ENCODE data around the gene PSD. TPM values are rescaled to one million over a fixed set of nuclear protein-coding genes. Genes with fewer than 3 reads are reported as not detected.

The PSD gene
- total and polyA plus RNA-seq, 4 donors, result 32.7 to 151 (median 85.7) TPM

DNA sequence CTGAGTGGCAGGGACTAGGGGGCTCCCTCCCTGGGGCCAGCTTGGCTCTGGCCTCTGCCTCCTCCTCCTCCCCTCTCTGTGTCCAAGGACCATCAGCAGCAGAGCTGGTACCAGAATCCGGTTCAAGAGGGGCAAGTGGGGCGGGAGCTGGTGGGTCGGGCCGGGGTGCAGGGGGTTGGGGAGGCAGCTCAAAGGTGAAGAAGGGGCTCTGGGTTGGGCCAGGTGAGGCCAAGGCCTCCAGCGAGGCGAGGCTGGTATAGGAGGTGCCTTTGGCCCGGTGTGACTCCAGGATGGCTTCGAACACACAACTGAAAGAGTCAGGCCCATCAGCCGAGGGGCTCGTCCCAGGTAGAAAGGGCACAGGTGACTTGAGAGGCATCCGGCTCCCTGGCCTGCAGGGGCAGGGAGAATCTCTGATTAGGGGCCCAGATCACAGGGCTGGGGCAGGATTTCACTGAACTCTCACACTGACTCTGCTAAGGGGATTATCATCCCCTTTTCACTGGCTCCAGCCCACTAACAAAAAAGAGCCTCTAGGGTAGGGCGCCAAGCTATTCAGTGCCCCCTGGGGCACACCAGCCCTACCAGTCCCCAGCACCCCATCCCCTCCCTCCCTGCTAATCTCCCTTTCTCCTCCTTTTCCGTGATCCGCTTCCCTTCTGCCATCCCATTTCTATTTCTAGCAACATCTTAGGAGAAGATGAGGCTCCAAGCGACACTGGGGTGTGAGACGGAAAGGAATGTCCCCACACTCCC, 4.6 kb downstream of the PSD start:
- no peak overlapping the region for H3K4me3 ChIP-seq (ENCODE audit: low read depth, low read length)
- H3K36me3 ChIP-seq (ENCODE audit: control insufficient read depth, insufficient read depth, low read length), result peaks cover 40% of the 10 kb centered on the region
- peaks cover 73% of the 10 kb centered on the region for H3K4me1 ChIP-seq (ENCODE audit: control insufficient read depth, insufficient read depth, low read length)
- H3K27ac ChIP-seq (ENCODE audit: low read depth, low read length), result no peak overlapping the region
- no peaks in the 10 kb centered on the region for H3K9me3 ChIP-seq (ENCODE audit: control insufficient read depth, insufficient read depth, low read length)
- 75% methylated on average over 16 of the region's 16 CpGs for WGBS (ENCODE audit: insufficient coverage)
- peaks cover 10% of the 10 kb centered on the region for H3K27me3 ChIP-seq (ENCODE audit: control insufficient read depth, insufficient read depth, low read length)
- no peak for DNase-seq (ENCODE audit: low read depth in 4 of 6, low spot score in 6 of 6)

DNA sequence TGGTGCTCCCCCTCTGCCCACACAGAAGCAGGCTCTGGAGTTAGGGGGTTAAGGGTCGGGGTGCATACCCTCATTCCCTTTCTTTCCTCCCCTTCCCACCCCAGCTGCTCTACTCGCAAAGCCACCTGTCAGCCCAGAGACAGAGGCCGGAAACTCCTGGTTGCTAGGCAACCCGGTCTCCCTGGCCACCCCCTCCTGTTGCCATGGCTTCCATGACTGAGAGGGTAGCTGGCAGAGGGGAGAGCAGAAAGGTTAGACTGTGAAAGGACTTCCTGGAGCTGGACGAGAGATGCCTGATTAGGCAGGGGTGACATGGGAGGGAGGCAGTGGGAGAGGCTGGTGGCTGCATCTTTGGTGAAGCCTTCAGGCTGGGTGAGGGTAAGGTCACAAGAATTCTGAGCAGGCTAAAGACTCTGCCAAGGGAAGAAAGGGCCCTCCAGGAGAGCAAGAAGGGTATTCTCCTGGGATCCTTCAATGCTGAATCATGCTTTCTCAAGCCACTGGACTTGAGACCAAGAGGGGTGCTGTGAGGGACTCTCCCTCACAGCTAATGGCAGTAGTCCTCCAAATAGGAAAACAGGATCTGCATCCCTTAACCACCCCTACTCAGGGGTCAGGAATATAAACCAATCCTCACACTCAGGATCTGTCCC, 5.4 kb downstream of the PSD start:
- 2% methylated on average over 3 of the region's 5 CpGs for WGBS (ENCODE audit: insufficient coverage)
- H3K36me3 ChIP-seq (ENCODE audit: control insufficient read depth, insufficient read depth, low read length), result peaks cover 40% of the 10 kb centered on the region
- H3K27ac ChIP-seq (ENCODE audit: low read depth, low read length), result peak overlapping the region; percentile 42
- peak in 2 of 6 donors; percentile 70 to 89 for DNase-seq (ENCODE audit: low read depth in 4 of 6, low spot score in 6 of 6)
- H3K4me1 ChIP-seq (ENCODE audit: control insufficient read depth, insufficient read depth, low read length), result peaks cover 70% of the 10 kb centered on the region
- no peak overlapping the region for H3K4me3 ChIP-seq (ENCODE audit: low read depth, low read length)
- no peaks in the 10 kb centered on the region for H3K9me3 ChIP-seq (ENCODE audit: control insufficient read depth, insufficient read depth, low read length)
- H3K27me3 ChIP-seq (ENCODE audit: control insufficient read depth, insufficient read depth, low read length), result peaks cover 7% of the 10 kb centered on the region

DNA sequence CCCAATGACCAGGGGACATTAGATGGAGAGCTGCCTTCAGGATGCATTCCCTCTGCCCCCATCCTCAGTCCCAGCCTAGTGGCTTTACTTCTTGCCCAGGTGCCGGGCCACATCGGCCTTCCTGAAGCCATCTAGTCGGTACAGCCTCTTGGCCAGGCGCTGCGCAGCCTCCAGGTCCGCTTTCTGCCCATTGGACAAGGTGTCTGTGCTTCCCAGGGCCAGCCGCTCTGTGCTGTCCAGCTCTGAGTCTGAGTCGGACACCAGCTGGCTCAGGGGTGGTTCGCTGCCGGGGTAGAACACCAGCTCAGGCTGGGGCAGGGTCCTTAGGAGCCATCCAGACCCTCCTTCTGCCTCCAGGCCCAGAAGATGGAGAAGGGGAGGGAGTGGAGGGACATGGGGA, 6.3 kb downstream of the PSD start:
- no peak for DNase-seq (ENCODE audit: low read depth in 4 of 6, low spot score in 6 of 6)
- peak overlapping the region; percentile 42 for H3K27ac ChIP-seq (ENCODE audit: low read depth, low read length)
- 91% methylated on average over 8 of the region's 10 CpGs for WGBS (ENCODE audit: insufficient coverage)

DNA sequence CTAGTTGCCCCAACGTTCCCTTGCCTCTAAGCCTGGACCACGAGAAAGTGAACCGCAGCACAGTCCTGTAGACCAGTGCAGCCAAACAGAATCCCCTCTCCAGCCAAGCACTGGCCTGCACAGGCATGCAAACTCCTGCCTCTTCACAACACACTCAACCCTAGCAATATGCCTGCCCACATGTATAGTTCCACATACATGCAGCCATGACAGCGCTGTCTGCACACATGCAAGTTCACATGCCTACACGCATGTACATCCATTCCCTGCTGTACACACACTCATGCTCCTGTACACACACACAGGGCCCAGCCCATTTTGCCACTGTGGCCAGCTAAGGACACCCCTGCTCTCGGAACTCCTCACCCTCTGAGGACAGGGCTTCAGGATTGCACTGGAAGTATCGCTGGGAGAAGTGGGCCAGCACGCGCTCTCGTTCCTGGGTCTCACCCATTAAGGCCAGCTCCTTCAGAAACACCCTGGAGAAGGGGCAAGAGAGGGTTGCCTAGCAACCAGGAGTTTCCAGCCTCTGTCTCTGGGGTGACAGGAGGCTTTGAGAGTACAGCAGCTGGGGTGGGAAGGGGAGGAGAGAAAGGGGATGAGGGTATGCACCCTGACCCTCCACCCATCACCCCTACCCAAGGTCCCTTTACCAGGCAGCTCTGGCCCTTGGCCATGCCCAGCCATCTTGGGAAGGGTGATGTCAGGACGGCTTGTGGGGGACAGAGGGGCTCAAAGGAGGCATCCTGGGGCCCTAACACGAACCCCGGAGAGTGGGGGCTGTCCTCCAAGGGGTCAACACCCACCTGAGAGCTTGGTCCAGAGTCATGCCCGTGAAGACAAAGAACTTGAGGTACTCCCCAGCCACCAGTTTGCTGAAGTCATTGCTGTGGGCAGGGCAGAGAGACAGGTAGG, 7.0 kb downstream of the PSD start:
- 65% methylated on average over 14 of the region's 14 CpGs for WGBS (ENCODE audit: insufficient coverage)
- H3K27me3 ChIP-seq (ENCODE audit: control insufficient read depth, insufficient read depth, low read length), result peaks cover 7% of the 10 kb centered on the region
- no peak for DNase-seq (ENCODE audit: low read depth in 4 of 6, low spot score in 6 of 6)

More for the DNA sequence above, 6.3 kb downstream of the PSD start:
- Histone ChIP-seq H3K9me3 (ENCODE audit: control insufficient read depth, insufficient read depth, low read length) (no peaks in the 10 kb centered on the region), H3K4me1 (ENCODE audit: control insufficient read depth, insufficient read depth, low read length) (peaks cover 73% of the 10 kb centered on the region), H3K4me3 (ENCODE audit: low read depth, low read length) (no peak overlapping the region), H3K27me3 (ENCODE audit: control insufficient read depth, insufficient read depth, low read length) (peaks cover 7% of the 10 kb centered on the region), H3K36me3 (ENCODE audit: control insufficient read depth, insufficient read depth, low read length) (peaks cover 40% of the 10 kb centered on the region)

DNA sequence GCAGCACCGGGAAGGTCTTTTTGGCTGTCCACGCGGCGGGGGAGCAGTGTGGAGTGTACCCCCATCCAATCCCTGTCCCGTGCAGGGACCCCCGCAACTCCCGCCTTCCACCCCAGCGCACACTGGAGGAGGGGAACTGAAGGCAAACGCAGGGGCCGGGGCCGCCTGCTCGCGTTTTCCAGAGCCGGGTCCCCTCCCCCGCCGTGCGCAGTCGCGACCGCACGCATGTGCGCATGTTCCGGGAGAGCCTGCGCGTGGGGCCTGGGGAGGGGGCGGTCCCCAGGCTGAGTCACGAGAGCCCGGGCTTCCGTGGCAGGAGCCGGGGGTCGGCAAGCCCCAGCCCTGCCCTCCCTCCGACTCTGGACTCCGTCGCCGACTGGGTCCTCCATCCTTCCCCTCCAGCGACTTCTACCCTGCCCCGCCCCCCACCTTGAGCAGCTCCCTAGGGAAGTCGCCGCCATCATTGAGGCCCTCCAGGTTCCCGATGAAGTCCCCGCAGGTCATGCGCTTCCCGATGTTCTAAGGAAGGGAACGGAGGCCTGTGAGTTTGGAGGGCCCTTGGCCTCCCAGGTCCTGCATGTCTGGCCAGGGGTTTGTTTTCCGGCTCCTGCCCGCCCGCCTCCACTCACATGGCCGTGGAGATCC, 8.0 kb downstream of the PSD start:
- Histone ChIP-seq H3K4me3 (ENCODE audit: low read depth, low read length) (peak overlapping the region; percentile 51), H3K9me3 (ENCODE audit: control insufficient read depth, insufficient read depth, low read length) (no peaks in the 10 kb centered on the region), H3K27ac (ENCODE audit: low read depth, low read length) (peak overlapping the region; percentile 79), H3K4me1 (ENCODE audit: control insufficient read depth, insufficient read depth, low read length) (peaks cover 66% of the 10 kb centered on the region), H3K36me3 (ENCODE audit: control insufficient read depth, insufficient read depth, low read length) (peaks cover 34% of the 10 kb centered on the region), H3K27me3 (ENCODE audit: control insufficient read depth, insufficient read depth, low read length) (peaks cover 7% of the 10 kb centered on the region)
- DNase-seq (ENCODE audit: low read depth in 4 of 6, low spot score in 6 of 6), result peak in 2 of 6 donors; percentile 91 to 94
- 3% methylated on average over 39 of the region's 48 CpGs for WGBS (ENCODE audit: insufficient coverage)

More for the DNA sequence above, 7.0 kb downstream of the PSD start:
- no peaks in the 10 kb centered on the region for H3K9me3 ChIP-seq (ENCODE audit: control insufficient read depth, insufficient read depth, low read length)
- H3K27ac ChIP-seq (ENCODE audit: low read depth, low read length), result no peak overlapping the region
- peaks cover 35% of the 10 kb centered on the region for H3K36me3 ChIP-seq (ENCODE audit: control insufficient read depth, insufficient read depth, low read length)
- H3K4me3 ChIP-seq (ENCODE audit: low read depth, low read length), result no peak overlapping the region
- H3K4me1 ChIP-seq (ENCODE audit: control insufficient read depth, insufficient read depth, low read length), result peaks cover 71% of the 10 kb centered on the region

DNA sequence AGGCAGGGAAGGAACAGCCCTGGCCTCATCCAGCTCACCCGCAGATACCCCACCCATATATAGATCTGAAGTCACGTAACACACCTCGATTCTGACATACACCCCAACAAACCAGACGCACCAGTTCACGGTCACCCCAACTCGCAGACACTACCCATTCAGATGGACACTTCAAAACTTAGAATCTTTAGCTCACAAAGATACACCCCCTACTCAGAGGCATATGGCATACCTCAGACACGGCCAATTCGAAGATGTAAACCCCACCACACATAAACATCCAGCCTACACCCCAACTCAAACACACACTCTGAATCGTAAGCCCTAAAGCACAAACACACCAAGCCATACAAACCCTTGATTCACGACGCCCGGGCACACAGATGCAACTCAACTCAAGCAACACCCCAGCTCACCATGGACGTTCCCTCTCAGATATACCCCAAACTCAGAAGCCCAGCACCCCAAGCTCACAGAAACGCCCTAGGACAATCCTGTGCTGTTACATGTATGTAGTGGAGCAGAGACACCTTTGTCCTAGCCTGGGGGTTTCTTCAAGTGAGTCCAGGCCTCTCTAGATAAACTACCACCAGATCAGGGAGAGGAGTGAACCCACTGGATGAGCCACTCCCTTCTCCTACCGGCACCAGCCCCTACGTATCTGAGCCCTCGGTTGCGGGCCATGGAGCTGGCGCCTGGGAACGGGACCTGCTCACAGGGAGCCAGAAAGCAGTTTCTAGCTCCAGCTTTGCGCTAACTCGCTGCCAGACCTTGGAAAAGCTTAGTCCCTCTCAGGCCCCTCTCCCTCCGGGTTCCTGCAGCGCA, 8.8 kb downstream of the PSD start:
- Histone ChIP-seq H3K9me3 (ENCODE audit: control insufficient read depth, insufficient read depth, low read length) (no peaks in the 10 kb centered on the region), H3K27ac (ENCODE audit: low read depth, low read length) (peak overlapping the region; percentile 79), H3K4me3 (ENCODE audit: low read depth, low read length) (peak overlapping the region; percentile 51), H3K27me3 (ENCODE audit: control insufficient read depth, insufficient read depth, low read length) (peaks cover 7% of the 10 kb centered on the region), H3K4me1 (ENCODE audit: control insufficient read depth, insufficient read depth, low read length) (peaks cover 66% of the 10 kb centered on the region), H3K36me3 (ENCODE audit: control insufficient read depth, insufficient read depth, low read length) (peaks cover 38% of the 10 kb centered on the region)
- DNase-seq (ENCODE audit: low read depth in 4 of 6, low spot score in 6 of 6), result no peak
- WGBS (ENCODE audit: insufficient coverage), result 23% methylated on average over 19 of the region's 24 CpGs

DNA sequence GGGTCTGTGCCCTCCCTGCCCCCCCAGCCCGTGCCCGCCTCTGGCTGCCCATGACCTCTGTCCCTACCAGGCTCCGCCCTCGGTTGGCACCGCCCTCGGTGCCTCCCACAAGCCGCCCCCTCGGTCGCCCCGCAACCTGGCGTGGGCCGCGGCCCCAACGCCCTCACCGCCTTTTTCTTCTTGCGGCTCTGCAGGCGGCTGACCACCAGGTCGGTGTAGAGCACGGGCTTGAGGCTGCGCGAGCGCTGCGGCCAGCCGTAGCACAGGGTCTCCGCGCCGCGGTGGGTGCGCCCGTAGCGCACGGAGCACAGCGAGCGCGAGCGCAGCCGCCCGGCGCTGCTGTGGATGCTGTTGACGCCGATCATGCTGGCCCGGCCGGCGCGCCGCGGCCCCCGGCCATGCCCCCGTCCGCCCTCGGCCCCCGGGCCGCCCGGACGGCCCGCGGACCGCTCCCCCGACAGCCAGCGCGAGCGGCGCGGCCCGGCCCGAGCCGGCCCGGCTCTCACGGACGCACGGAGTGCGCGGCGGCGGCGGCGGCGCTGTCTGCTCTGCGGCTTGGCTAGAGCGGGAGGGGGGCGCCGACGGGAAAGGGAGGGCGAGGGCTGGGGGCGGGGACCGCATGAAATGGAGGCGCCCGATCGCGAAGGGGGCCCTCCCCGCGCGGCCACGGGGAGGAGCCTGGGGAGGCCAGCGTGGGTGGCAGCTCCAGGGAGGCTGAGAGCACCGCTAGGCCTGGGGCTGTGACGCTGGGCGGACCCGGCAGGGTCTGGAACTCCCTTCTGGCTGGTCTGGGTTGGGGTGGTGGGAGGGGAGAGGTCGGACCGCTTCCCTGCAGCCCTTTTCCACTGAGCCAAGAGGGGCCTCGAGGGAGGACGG, 9.6 kb downstream of the PSD start:
- H3K27ac ChIP-seq (ENCODE audit: low read depth, low read length), result peak overlapping the region; percentile 79
- H3K27me3 ChIP-seq (ENCODE audit: control insufficient read depth, insufficient read depth, low read length), result peaks cover 7% of the 10 kb centered on the region
- peak in 2 of 6 donors; percentile 88 to 90 for DNase-seq (ENCODE audit: low read depth in 4 of 6, low spot score in 6 of 6)

DNA sequence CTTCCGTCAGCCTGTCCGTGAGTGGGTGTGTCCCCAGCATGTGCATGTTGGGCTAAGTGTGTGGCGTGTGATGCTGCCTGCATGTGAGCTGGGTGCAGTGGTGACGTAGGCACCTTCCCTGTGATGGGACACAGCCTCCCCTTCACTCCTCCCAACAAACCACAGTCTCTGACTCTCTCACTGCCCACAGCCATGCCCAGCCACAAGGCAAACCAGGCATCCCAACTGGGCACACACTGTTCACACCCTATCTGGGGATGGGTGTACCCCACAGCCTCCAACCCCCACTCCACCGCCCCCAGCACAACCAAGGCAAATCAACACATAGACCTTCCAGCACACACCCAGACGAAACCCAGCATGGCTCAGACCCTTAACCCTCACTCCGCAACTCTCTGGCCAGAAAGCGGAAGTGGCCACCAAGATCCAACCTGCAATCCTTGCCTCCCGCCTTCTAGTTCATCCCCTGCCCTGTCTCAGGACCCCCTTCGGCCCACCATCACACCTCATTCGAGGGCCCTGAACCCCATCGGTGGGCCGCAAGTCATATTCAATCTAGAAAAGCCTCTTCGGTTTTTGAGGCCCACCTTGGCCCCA, 10.4 kb downstream of the PSD start:
- DNase-seq (ENCODE audit: low read depth in 4 of 6, low spot score in 6 of 6), result no peak
- 51% methylated on average over 11 of the region's 14 CpGs for WGBS (ENCODE audit: insufficient coverage)
- Histone ChIP-seq H3K27ac (ENCODE audit: low read depth, low read length) (peak overlapping the region; percentile 33), H3K9me3 (ENCODE audit: control insufficient read depth, insufficient read depth, low read length) (no peaks in the 10 kb centered on the region), H3K4me3 (ENCODE audit: low read depth, low read length) (peak overlapping the region; percentile 27), H3K36me3 (ENCODE audit: control insufficient read depth, insufficient read depth, low read length) (peaks cover 42% of the 10 kb centered on the region), H3K4me1 (ENCODE audit: control insufficient read depth, insufficient read depth, low read length) (peaks cover 53% of the 10 kb centered on the region), H3K27me3 (ENCODE audit: control insufficient read depth, insufficient read depth, low read length) (peaks cover 7% of the 10 kb centered on the region)

More for the DNA sequence above, 9.6 kb downstream of the PSD start:
- Histone ChIP-seq H3K4me1 (ENCODE audit: control insufficient read depth, insufficient read depth, low read length) (peaks cover 61% of the 10 kb centered on the region), H3K4me3 (ENCODE audit: low read depth, low read length) (peak overlapping the region; percentile 51), H3K9me3 (ENCODE audit: control insufficient read depth, insufficient read depth, low read length) (no peaks in the 10 kb centered on the region), H3K36me3 (ENCODE audit: control insufficient read depth, insufficient read depth, low read length) (peaks cover 40% of the 10 kb centered on the region)
- WGBS (ENCODE audit: insufficient coverage), result under 1% methylated on average over 100 of the region's 103 CpGs
